GM18867 (cell line): ENCODE measurements around the gene SKAP1.
"Not testable (repeated sequence)": the region's sequence is repeated elsewhere in the genome, so short reads cannot be mapped to it uniquely, and the experiment has no call there.

Source experiments
- ATAC-seq: cut with Tn5 transposase; IDR thresholded peaks from one replicate; pipeline ENCODE4 v1.9.1; 2021; ENCODE audit warnings: mild to moderate bottlenecking, moderate library complexity; ENCODE audit not compliant: unreplicated experiment

Gene SKAP1

GRCh38 chr17:48374650-48375230, 55.3 kb downstream of the SKAP1 start:
- ATAC-seq = peak; percentile 39

- no peak for ATAC-seq
Measured at GRCh38 chr17:48373883-48374282, 56.1 kb downstream of the SKAP1 start.

- ATAC-seq = no peak
Measured at GRCh38 chr17:48373130-48373830, 56.7 kb downstream of the SKAP1 start.

- not testable (repeated sequence) for ATAC-seq
Measured at GRCh38 chr17:48368967-48369366, 61.0 kb downstream of the SKAP1 start.

- ATAC-seq = no peak
Measured at GRCh38 chr17:48368352-48368908, 61.6 kb downstream of the SKAP1 start.

- no peak for ATAC-seq
Measured at GRCh38 chr17:48363161-48363560, 66.9 kb downstream of the SKAP1 start.

GRCh38 chr17:48360861-48361633, 69.0 kb downstream of the SKAP1 start:
- not testable (repeated sequence) for ATAC-seq

GRCh38 chr17:48357779-48358602, 72.0 kb downstream of the SKAP1 start:
- no peak for ATAC-seq

- ATAC-seq = no peak
Measured at GRCh38 chr17:48356866-48357265, 73.1 kb downstream of the SKAP1 start.

GRCh38 chr17:48352630-48353029, 77.4 kb downstream of the SKAP1 start:
- no peak for ATAC-seq

- ATAC-seq = no peak
Measured at GRCh38 chr17:48351911-48352332, 78.1 kb downstream of the SKAP1 start.

- ATAC-seq = no peak
Measured at GRCh38 chr17:48348352-48348751, 81.7 kb downstream of the SKAP1 start.

- ATAC-seq = no peak
Measured at GRCh38 chr17:48347177-48347576, 82.8 kb downstream of the SKAP1 start.

GRCh38 chr17:48344251-48344650, 85.8 kb downstream of the SKAP1 start:
- ATAC-seq = no peak

GRCh38 chr17:48340916-48341315, 89.1 kb downstream of the SKAP1 start:
- no peak for ATAC-seq

- no peak for ATAC-seq
Measured at GRCh38 chr17:48338720-48339119, 91.3 kb downstream of the SKAP1 start.

GRCh38 chr17:48337903-48338302, 92.1 kb downstream of the SKAP1 start:
- ATAC-seq = not testable (repeated sequence)

- ATAC-seq = no peak
Measured at GRCh38 chr17:48336986-48337385, 93.0 kb downstream of the SKAP1 start.

- no peak for ATAC-seq
Measured at GRCh38 chr17:48335858-48336500, 94.0 kb downstream of the SKAP1 start.

- no peak for ATAC-seq
Measured at GRCh38 chr17:48335146-48335784, 94.7 kb downstream of the SKAP1 start.
